ENCODE results near the gene TUBGCP5. TPM values are rescaled to one million over a fixed set of nuclear protein-coding genes. Genes with fewer than 3 reads are reported as not detected.

Gene TUBGCP5
- total RNA-seq, 1 donor from 2014 or later, result 15.6 TPM

DNA sequence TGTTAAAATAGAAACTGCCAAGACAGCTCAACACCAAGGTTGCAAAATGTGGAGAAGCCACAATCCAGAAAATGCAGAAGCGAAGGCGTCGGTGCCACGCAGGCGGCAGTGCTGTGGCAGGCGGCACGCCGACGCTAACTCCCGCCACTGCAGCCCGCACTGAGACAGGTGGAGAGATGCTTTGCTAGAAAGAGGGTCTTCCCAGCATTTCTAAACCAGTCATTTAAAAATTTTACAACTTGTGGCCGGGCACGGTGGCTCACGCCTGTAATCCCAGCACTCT lies 82.5 kb downstream of the TUBGCP5 start:
- TF ChIP-seq, protein P1, sequence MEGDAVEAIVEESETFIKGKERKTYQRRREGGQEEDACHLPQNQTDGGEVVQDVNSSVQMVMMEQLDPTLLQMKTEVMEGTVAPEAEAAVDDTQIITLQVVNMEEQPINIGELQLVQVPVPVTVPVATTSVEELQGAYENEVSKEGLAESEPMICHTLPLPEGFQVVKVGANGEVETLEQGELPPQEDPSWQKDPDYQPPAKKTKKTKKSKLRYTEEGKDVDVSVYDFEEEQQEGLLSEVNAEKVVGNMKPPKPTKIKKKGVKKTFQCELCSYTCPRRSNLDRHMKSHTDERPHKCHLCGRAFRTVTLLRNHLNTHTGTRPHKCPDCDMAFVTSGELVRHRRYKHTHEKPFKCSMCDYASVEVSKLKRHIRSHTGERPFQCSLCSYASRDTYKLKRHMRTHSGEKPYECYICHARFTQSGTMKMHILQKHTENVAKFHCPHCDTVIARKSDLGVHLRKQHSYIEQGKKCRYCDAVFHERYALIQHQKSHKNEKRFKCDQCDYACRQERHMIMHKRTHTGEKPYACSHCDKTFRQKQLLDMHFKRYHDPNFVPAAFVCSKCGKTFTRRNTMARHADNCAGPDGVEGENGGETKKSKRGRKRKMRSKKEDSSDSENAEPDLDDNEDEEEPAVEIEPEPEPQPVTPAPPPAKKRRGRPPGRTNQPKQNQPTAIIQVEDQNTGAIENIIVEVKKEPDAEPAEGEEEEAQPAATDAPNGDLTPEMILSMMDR (IDR thresholded peaks at IDR 0.05; ENCODE audit: partially characterized antibody, unreplicated experiment), result no peak
- Mint-ChIP-seq H3K9me3 (ENCODE audit: unreplicated experiment) (peaks cover 16% of the 10 kb centered on the region), H3K27me3 (ENCODE audit: unreplicated experiment) (peaks cover 2% of the 10 kb centered on the region), H3K27ac (ENCODE audit: unreplicated experiment) (peak overlapping the region; percentile 59), H3K4me1 (ENCODE audit: low read depth, unreplicated experiment) (peaks cover 33% of the 10 kb centered on the region), H3K36me3 (ENCODE audit: unreplicated experiment) (no peaks in the 10 kb centered on the region), H3K4me3 (ENCODE audit: unreplicated experiment) (no peak overlapping the region)
- DNase-seq, result no peak

- peak; percentile 67 for DNase-seq
- Mint-ChIP-seq H3K9me3 (ENCODE audit: unreplicated experiment) (peaks cover 16% of the 10 kb centered on the region), H3K36me3 (ENCODE audit: unreplicated experiment) (no peaks in the 10 kb centered on the region), H3K4me3 (ENCODE audit: unreplicated experiment) (peak overlapping the region; percentile 48), H3K27ac (ENCODE audit: unreplicated experiment) (peak overlapping the region; percentile 69), H3K27me3 (ENCODE audit: unreplicated experiment) (peaks cover 2% of the 10 kb centered on the region), H3K4me1 (ENCODE audit: low read depth, unreplicated experiment) (peaks cover 33% of the 10 kb centered on the region)
- TF ChIP-seq, protein P1 (IDR thresholded peaks at IDR 0.05; ENCODE audit: partially characterized antibody, unreplicated experiment), result no peak
These were observed 83.0 kb downstream of the TUBGCP5 start for GRCh38 chr15:22956257-22956977.

- no peaks in the 10 kb centered on the region for H3K36me3 Mint-ChIP-seq (ENCODE audit: unreplicated experiment)
- peaks cover 2% of the 10 kb centered on the region for H3K27me3 Mint-ChIP-seq (ENCODE audit: unreplicated experiment)
- peaks cover 17% of the 10 kb centered on the region for H3K9me3 Mint-ChIP-seq (ENCODE audit: unreplicated experiment)
- peak overlapping the region; percentile 69 for H3K27ac Mint-ChIP-seq (ENCODE audit: unreplicated experiment)
- peaks cover 34% of the 10 kb centered on the region for H3K4me1 Mint-ChIP-seq (ENCODE audit: low read depth, unreplicated experiment)
- H3K4me3 Mint-ChIP-seq (ENCODE audit: unreplicated experiment), result peak overlapping the region; percentile 48
- TF ChIP-seq, protein P1 (IDR thresholded peaks at IDR 0.05; ENCODE audit: partially characterized antibody, unreplicated experiment), result no peak
- DNase-seq, result no peak
These were observed 83.7 kb downstream of the TUBGCP5 start for GRCh38 chr15:22955544-22956119.

- no peak overlapping the region for H3K4me3 Mint-ChIP-seq (ENCODE audit: unreplicated experiment)
- H3K27me3 Mint-ChIP-seq (ENCODE audit: unreplicated experiment), result peaks cover 2% of the 10 kb centered on the region
- H3K4me1 Mint-ChIP-seq (ENCODE audit: low read depth, unreplicated experiment), result peaks cover 39% of the 10 kb centered on the region
- TF ChIP-seq, protein P1 (IDR thresholded peaks at IDR 0.05; ENCODE audit: partially characterized antibody, unreplicated experiment), result no peak
- no peak for DNase-seq
- no peak overlapping the region for H3K27ac Mint-ChIP-seq (ENCODE audit: unreplicated experiment)
- peaks cover 17% of the 10 kb centered on the region for H3K9me3 Mint-ChIP-seq (ENCODE audit: unreplicated experiment)
- no peaks in the 10 kb centered on the region for H3K36me3 Mint-ChIP-seq (ENCODE audit: unreplicated experiment)
These were observed 84.4 kb downstream of the TUBGCP5 start for GRCh38 chr15:22954798-22955543.

GRCh38 chr15:22954326-22954725 lies 85.0 kb downstream of the TUBGCP5 start:
- Mint-ChIP-seq H3K9me3 (ENCODE audit: unreplicated experiment) (peaks cover 17% of the 10 kb centered on the region), H3K4me1 (ENCODE audit: low read depth, unreplicated experiment) (peaks cover 40% of the 10 kb centered on the region), H3K36me3 (ENCODE audit: unreplicated experiment) (no peaks in the 10 kb centered on the region), H3K27me3 (ENCODE audit: unreplicated experiment) (peaks cover 2% of the 10 kb centered on the region), H3K4me3 (ENCODE audit: unreplicated experiment) (no peak overlapping the region), H3K27ac (ENCODE audit: unreplicated experiment) (no peak overlapping the region)
- no peak for DNase-seq
- TF ChIP-seq, protein P1 (IDR thresholded peaks at IDR 0.05; ENCODE audit: partially characterized antibody, unreplicated experiment), result no peak
